HG03135 (cell line): Measurements from ENCODE around the gene GALK2.
"Not testable (repeated sequence)": the region's sequence is repeated elsewhere in the genome, so short reads cannot be mapped to it uniquely, and the experiment has no call there.

Experiments
- ATAC-seq: cut with Tn5 transposase; IDR thresholded peaks from one replicate; pipeline ENCODE4 v1.9.1; 2021; ENCODE audit warnings: mild to moderate bottlenecking, moderate library complexity; ENCODE audit not compliant: unreplicated experiment

The GALK2 gene

DNA sequence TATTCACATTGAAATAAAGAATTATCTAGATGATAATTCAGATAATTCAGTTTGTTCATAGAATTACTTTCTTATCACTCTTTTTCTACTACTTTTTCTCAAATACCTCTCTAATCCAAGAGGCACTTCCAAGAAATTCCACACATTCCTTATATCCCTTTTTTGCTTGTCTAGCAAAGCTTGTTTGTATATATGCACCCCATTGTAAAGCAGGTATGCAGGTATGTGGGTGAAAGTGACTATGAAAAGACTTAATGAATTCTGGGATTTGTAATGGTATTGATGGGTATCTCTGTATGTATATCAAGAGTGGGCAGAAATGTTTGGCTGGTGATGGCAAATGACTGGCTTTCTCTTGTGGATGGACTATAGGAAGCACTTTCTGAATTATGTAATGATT is 158.9 kb downstream of the GALK2 start:
- no peak for ATAC-seq

DNA sequence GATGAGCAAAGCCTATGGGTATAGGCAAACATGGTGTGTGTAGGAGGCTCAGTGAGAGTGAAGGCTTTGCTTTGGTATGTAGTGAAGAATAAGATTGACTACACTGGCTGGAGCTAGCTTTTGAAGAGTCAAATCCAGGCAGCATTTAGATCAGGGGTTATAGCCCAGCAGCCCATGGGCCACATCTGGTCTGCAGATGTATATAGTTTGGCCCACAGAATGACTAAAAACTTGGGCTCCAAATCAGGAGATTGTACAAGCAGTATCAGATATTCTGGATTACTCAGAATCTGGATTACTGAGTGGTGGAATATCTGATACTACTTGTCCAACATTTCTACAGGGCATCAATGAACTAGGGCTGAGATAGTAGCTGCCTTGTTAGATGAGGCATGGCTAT is 160.1 kb downstream of the GALK2 start:
- no peak for ATAC-seq

DNA sequence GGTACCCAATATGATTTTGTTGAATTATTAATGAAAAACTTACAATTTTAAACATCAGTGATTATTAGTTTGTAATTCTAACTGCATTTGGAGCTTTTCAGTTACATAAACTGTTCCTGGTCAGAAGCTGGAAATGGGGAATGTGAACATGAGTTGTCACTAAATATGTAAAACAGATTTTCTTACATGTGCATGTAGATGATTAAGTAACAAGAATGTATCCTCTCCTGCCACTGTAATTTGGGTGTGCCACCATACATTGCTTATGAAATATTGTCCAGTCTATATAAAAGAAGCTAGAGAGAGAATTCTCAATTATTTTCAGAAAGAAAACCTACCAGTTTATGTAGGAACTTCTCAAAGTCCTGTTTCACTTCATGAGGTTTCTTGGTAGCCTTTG is 161.4 kb downstream of the GALK2 start:
- no peak for ATAC-seq

DNA sequence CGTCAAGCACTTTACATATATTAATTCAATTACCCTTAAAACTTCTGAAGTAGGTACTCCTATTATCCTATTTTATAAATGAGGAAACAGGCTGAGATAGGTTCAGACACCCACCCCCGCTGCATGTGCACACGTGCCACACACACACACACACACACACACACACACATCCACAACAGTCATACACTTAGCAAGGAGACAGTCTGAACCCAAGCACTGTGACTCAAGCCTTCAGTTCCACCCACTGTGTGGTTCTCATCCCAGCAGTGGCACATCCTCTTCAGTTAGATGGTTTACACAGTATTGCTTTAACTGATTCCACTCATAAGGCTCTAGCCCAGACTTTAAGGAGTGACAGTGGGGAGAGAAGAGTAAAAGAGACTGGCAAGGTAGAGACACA is 161.9 kb downstream of the GALK2 start:
- no peak for ATAC-seq

DNA sequence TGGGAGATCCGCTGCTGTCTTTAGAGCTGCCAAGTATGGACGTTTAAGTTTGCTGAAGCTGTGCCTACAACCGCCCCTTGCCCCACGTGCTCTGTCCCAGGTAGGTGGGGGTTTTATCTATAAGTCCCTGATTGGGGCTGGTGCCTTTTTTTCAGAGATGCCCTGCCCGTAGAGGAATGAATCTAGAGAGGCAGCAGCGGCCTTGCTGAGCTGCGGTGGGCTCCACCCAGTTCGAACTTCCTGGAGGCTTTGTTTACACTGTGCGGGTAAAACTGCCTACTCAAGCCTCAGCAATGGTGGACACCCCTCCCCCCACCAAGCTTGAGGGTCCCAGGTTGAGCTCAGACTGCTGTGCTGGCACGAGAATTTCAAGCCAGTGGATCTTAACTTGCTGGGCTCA is 169.6 kb downstream of the GALK2 start:
- ATAC-seq, result no peak

DNA sequence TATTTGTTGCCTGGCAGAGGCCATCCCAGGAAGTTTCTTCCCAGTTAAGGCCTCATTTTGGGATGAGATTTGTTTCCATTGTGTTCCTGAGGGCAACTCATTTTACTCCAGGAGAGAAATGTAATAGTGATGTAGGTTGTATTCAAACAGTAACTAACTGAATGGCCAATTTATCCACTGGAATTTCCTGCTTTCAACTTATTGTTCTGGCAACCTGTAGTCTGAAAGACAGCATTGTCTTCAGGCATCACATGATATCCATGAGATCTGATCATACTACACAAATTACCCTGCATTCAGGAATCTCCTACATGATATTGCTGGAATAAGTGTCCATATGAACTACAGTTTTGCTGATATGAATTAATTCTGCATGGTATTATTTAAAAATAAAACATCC is 173.5 kb downstream of the GALK2 start:
- ATAC-seq, result no peak

DNA sequence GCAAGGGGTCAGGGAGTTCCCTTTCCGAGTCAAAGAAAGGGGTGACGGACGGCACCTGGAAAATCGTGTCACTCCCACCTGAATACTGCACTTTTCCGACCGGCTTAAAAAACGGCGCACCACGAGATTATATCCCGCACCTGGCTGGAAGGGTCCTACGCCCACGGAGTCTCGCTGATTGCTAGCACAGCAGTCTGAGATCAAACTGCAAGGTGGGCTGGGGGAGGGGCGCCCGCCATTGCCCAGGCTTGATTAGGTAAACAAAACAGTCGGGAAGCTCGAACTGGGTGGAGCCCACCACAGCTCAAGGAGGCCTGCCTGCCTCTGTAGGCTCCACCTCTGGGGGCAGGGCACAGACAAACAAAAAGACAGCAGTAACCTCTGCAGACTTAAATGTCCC is 184.4 kb downstream of the GALK2 start:
- not testable (repeated sequence) for ATAC-seq

DNA sequence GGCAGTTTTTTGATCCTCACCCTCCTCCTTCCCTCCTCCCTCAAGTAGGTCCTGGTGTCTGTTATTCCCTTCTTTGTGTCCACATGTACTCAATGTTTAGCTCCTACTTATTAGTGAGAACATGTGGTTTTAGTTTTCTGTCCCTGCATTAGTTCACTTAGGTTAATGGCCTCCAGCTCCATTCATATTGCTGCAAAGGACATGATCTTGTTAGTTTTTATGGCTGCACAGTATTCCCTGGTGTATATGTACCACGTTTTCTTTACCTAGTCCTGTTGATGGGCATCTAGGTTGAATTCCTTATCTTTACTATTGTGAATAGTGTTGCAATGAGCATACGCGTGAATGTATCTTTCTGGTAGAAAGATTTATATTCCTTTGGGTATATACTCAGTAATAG is 191.3 kb downstream of the GALK2 start:
- no peak for ATAC-seq

DNA sequence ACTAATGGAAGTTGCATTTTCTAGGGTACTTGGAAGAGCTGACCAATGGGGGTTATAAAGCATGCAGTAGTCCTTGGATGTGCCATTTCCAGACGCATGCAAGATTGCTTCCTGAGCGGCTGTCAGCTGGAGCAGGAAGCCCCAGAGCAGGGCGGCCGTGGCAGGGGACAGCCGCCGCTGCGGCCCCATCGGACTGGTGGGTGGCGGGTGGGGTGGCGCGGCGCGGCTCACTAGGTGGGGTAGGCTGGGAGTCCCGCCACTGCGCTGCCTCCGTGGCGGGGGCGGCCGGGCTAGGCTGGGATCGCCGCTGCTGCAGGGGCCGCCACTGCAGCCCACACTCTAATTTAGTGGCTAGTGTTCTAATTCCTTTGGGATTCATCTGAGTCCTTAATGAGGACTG is 196.4 kb downstream of the GALK2 start:
- no peak for ATAC-seq

DNA sequence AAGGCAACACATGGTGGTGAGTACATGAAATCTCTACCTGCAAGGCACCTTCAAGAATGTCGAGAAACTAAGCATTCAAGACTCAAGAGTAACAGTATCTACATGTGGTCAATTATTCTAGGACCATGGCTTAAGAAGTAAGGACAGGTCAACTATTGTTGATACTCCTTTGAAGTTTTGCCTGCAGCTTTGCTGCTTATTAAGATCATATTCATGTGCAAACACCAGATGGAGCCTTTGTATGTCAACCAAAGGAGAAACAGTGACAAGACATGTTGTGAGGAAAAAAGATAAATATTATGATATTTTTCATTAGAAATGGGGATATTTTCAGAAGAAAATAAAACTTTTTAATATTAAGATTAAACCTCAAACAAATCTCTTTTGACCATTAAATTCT is 200.7 kb downstream of the GALK2 start:
- no peak for ATAC-seq

DNA sequence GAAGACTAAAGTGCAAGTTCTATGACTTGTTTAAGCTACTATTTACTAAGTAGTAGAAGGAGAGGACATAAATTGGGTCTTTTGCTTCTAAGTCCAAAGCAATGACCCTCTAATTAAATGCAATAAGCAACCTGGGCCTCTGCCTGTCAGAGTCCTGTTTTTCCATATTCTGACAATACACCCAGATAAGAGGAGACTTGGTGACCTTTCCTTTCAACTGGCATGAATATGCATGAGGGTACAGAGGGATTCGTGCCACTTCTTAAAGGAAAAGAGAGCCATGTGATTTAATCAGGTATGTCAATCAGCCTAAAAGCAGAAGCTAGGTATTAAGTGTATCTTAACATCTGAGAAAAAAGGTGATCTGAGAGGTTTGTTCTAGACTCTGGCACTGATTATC is 202.3 kb downstream of the GALK2 start:
- no peak for ATAC-seq

DNA sequence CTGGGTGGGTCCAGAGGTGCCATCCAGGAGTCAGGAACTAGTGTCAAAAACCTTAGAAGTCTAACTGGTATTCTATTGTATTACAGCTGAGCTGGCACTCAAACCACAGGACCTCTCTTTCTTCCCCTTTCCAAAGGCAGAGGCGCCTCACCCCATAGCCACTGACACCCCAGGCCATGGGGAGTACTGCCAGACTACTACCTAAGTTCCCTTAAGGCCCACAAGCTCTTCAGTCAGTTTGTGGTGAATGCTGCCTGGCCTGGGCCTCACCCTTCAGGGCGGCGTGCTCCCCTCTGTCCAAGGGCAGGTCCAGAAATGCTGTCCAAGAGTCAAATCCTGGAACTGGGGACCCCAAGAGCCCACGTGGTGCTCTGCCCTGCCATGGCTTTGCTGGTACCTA is 209.9 kb downstream of the GALK2 start:
- ATAC-seq, result no peak

DNA sequence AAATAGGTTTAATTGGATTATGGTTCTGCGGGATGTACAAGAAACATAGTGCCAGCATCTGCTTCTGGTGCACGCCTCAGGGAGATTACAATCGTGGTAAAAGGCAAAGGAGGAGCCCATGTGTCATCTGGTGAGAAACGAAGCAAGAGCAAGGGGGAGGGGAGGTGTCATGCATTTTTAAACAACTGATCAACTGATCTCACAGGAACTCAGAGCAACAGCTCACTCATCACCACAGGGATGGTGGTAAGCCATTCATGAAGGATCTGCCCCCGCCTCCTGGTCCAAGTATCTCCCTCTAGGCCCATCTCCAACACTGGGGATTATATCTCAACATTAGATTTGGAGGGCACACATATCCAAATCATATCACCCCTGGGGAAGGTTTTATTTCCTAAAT is 210.9 kb downstream of the GALK2 start:
- no peak for ATAC-seq
